HepG2 (cell line): Measurements from ENCODE around the gene CTSD. TPM values are rescaled to one million over a fixed set of nuclear protein-coding genes. Genes with fewer than 3 reads are reported as not detected.

Source experiments
- ATAC-seq: fragments of 200-7000 bp; cut with Tn5 transposase; 3 replicates; pipeline ENCODE4 v1.9.1; 2020; ENCODE audit warnings: mild to moderate bottlenecking, moderate library complexity
- BruUV-seq: library from RNA; stranded (reverse); fragments of 400-500 nt; replicated peaks from 2 replicates; lab custom pipeline; 2021; lab: Mats Ljungman, UMichigan
- CTCF ChIA-PET: fragments of 300-600 bp; formaldehyde crosslinking; extraction: SDS; loops from one replicate; lab custom pipeline; 2021; ENCODE audit warnings: low total read pairs, inconsistent platforms, low intra/inter-chr PET ratio; lab: Yijun Ruan, JAX
- POLR2A ChIA-PET: fragments of 350-600 bp; sonication (Branson Sonifier 250); formaldehyde crosslinking; loops from one replicate; lab custom pipeline; 2020; ENCODE audit warnings: antibody characterized with exemption, inconsistent platforms; lab: Yijun Ruan, JAX
- DNase-seq: peaks from one replicate; pipeline ENCODE4 v3.0.0-alpha.2; 2015; ENCODE audit warnings: low spot score
- FAIRE-seq: peaks from 3 replicates; lab custom pipeline; 2011; peaks lifted over from hg19 to GRCh38; lab: Jason Lieb, UNC
- H2AFZ ChIP-seq: one replicate; pipeline ENCODE4 v1.6.1; 2011; ENCODE audit warnings: low read length, inconsistent platforms
- H3K27ac ChIP-seq: fragments of 300-600 bp; 3 replicates; pipeline ENCODE4 v1.8.0; 2011; ENCODE audit warnings: mixed run types, mild to moderate bottlenecking, mixed read lengths, low read length, inconsistent platforms; ENCODE audit not compliant: insufficient read depth; ENCODE audit errors: extremely low read length
- H3K27me3 ChIP-seq, 2 experiments: fragments of 200-600 bp in 1 of 2; 2 replicates in 1 of 2; 3 replicates in 1 of 2; pipeline versions ENCODE4 v1.6.0 to v1.8.0; 2011; ENCODE audit warnings: low read length in 2 of 2, mild to moderate bottlenecking in 2 of 2, moderate library complexity in 2 of 2, inconsistent platforms in 1 of 2; ENCODE audit not compliant: insufficient read depth in 2 of 2, control insufficient read depth in 1 of 2
- H3K36me3 ChIP-seq, 2 experiments: fragments of 200-600 bp in 1 of 2; replicated peaks in 1 of 2; 2 replicates in 1 of 2; 3 replicates in 1 of 2; pipeline versions ENCODE4 v1.5.1 to v1.8.0; 2011; ENCODE audit warnings: low read length in 2 of 2, inconsistent platforms in 1 of 2; ENCODE audit not compliant: insufficient read depth in 2 of 2, control insufficient read depth in 1 of 2
- H3K4me1 ChIP-seq: 2 replicates; pipeline ENCODE4 v1.5.1; 2012; ENCODE audit warnings: low read length, inconsistent platforms; ENCODE audit not compliant: insufficient read depth
- H3K4me2 ChIP-seq: 2 replicates; pipeline ENCODE4 v1.6.0; 2011; ENCODE audit warnings: low read depth, low read length, inconsistent platforms
- H3K4me3 ChIP-seq, 3 experiments: fragments of 200-600 bp in 1 of 3; sonication (generic), shearing (Covaris generic) in 1 of 3; replicated peaks in 1 of 3; 2 replicates each; pipeline ENCODE4 v1.5.1; 2011 to 2016; ENCODE audit warnings: low read length in 3 of 3, inconsistent platforms in 2 of 3, low read depth in 2 of 3, mild to moderate bottlenecking in 2 of 3, control low read depth in 1 of 3, mixed read lengths in 1 of 3; ENCODE audit not compliant: insufficient read depth in 1 of 3
- H3K79me2 ChIP-seq: one replicate; pipeline ENCODE4 v1.6.1; 2011; ENCODE audit warnings: low read length, inconsistent platforms; ENCODE audit not compliant: insufficient read depth
- H3K9ac ChIP-seq: 2 replicates; pipeline ENCODE4 v1.6.0; 2011; ENCODE audit warnings: mild to moderate bottlenecking, low read depth, low read length, inconsistent platforms; ENCODE audit not compliant: insufficient read depth
- H3K9me3 ChIP-seq: 2 replicates; pipeline ENCODE4 v1.5.1; 2012; ENCODE audit warnings: mild to moderate bottlenecking, low read length
- H4K20me1 ChIP-seq: 2 replicates; pipeline ENCODE4 v1.6.0; 2011; ENCODE audit warnings: inconsistent platforms, mild to moderate bottlenecking, low read length, moderate library complexity; ENCODE audit not compliant: insufficient read depth
- FIP1L1 ChIP-seq: fragments of 200-400 bp; formaldehyde crosslinking; IDR thresholded peaks from 2 replicates; pipeline ENCODE4 v1.6.1; 2018; ENCODE audit warnings: low read depth, mild to moderate bottlenecking, low read length, moderate library complexity, borderline replicate concordance; ENCODE audit not compliant: insufficient read depth
- FOXK1 ChIP-seq: sonication (generic); formaldehyde crosslinking; IDR thresholded peaks from 2 replicates; pipeline ENCODE4 v1.4.0; 2020; ENCODE audit warnings: low read depth, missing genetic modification reagents, borderline replicate concordance
- FOXP1 ChIP-seq, 2 experiments: fragments of 450-650 bp in 1 of 2; IDR thresholded peaks; 2 replicates each; pipeline ENCODE4 v1.6.1; 2017 to 2018; ENCODE audit warnings: antibody characterized with exemption in 1 of 2
- MBNL3 ChIP-seq: fragments of 250-450 bp; sonication (Bioruptor Pico); conservative IDR thresholded peaks from 2 replicates; pipeline ENCODE4 v1.8.0; 2022; ENCODE audit warnings: mild to moderate bottlenecking, inconsistent platforms
- MTF2 ChIP-seq: sonication (generic); formaldehyde crosslinking; IDR thresholded peaks from 2 replicates; pipeline ENCODE4 v1.5.0; 2020; ENCODE audit warnings: missing genetic modification reagents, borderline replicate concordance
- NONO ChIP-seq, 2 experiments: fragments of 450-650 bp in 1 of 2; sonication (generic) in 1 of 2; formaldehyde crosslinking in 1 of 2; IDR thresholded peaks in 1 of 2; conservative IDR thresholded peaks in 1 of 2; 2 replicates each; pipeline versions ENCODE4 v1.6.1 to v1.8.0; 2017 to 2022; ENCODE audit warnings: mild to moderate bottlenecking in 1 of 2, missing genetic modification reagents in 1 of 2, moderate library complexity in 1 of 2
- RFX1 ChIP-seq: fragments of 450-650 bp; IDR thresholded peaks from 2 replicates; pipeline ENCODE4 v1.6.1; 2017
- RFX5 ChIP-seq: IDR thresholded peaks from 2 replicates; pipeline ENCODE4 v1.6.1; 2011; ENCODE audit warnings: low read depth, low read length, improper control_type of control experiment
- ZNF260 ChIP-seq: sonication (generic); formaldehyde crosslinking; IDR thresholded peaks from 2 replicates; pipeline ENCODE4 v1.4.0; 2020; ENCODE audit warnings: missing genetic modification reagents, low read depth, mild to moderate bottlenecking, borderline replicate concordance
- ZNF441 ChIP-seq: sonication (generic); formaldehyde crosslinking; IDR thresholded peaks from 2 replicates; pipeline ENCODE4 v1.7.0; 2021; ENCODE audit warnings: missing genetic modification reagents, borderline replicate concordance
- ZNF451 ChIP-seq: sonication (generic); formaldehyde crosslinking; IDR thresholded peaks from 2 replicates; pipeline ENCODE4 v1.5.0; 2020; ENCODE audit warnings: mild to moderate bottlenecking, missing genetic modification reagents
- ZNF484 ChIP-seq: sonication (generic); formaldehyde crosslinking; IDR thresholded peaks from 2 replicates; pipeline ENCODE4 v1.5.1; 2020; ENCODE audit warnings: mild to moderate bottlenecking, low read depth, missing genetic modification reagents, borderline replicate concordance
- ZNF773 ChIP-seq: sonication (generic); formaldehyde crosslinking; IDR thresholded peaks from 2 replicates; pipeline ENCODE4 v1.4.0; 2020; ENCODE audit warnings: missing genetic modification reagents, borderline replicate concordance
- WGBS: methylation state at CpG from one replicate; pipeline ENCODE4 v1.1.6; 2017; ENCODE audit warnings: low lambda C conversion rate; 5-methylcytosine and 5-hydroxymethylcytosine counted together
- in situ Hi-C: cut with HindIII; loops from 2 replicates; pipeline ENCODE4 v1.10.0; 2017; ENCODE audit warnings: low pct_unique_long_range_greater_than_20kb; ENCODE audit not compliant: extremely low pct_ligation_motif_present
- intact Hi-C: fragments of 100-400 bp; cut with micrococcal nuclease; formaldehyde crosslinking; loops from one replicate; pipeline ENCODE4 v1.10.0; 2022; ENCODE audit not compliant: unreplicated experiment
- polyA plus RNA-seq, 8 experiments: library from polyadenylated mRNA; depleted of rRNA in 3 of 8; stranded (reverse) in 7 of 8; unstranded in 1 of 8; fragments of >200 nt; fragmentation: Illumina TruSeq in 4 of 8; extraction: Trizol in 4 of 8; gene quantifications; 2 replicates each; pipeline versions ENCODE4 v1.2.1 to v1.2.3, GENCODE V29; 2011 to 2016; ENCODE audit warnings: low read depth in 4 of 8, missing spikeins in 1 of 8, mixed read lengths in 1 of 8; ENCODE audit not compliant: insufficient read depth in 1 of 8
- total RNA-seq, 5 experiments: library from RNA; depleted of rRNA; stranded (reverse); fragments of >200 nt; fragmentation: Illumina TruSeq; extraction: Trizol; gene quantifications; 2 replicates each; pipeline ENCODE4 v1.2.3, GENCODE V29; 2016; ENCODE audit warnings: low read depth in 1 of 5
- TF ChIP-seq, protein P1 (sequence below): sonication (generic); formaldehyde crosslinking; IDR thresholded peaks from 2 replicates; pipeline ENCODE4 v1.8.1; 2023; ENCODE audit warnings: missing genetic modification reagents, mild to moderate bottlenecking, borderline replicate concordance

CTSD gene
- total and polyA plus RNA-seq, 2 of the 13 experiments (the other 11 are each of a cell fraction or from before 2014, with no cell fraction given), result 143 to 230 TPM

DNA sequence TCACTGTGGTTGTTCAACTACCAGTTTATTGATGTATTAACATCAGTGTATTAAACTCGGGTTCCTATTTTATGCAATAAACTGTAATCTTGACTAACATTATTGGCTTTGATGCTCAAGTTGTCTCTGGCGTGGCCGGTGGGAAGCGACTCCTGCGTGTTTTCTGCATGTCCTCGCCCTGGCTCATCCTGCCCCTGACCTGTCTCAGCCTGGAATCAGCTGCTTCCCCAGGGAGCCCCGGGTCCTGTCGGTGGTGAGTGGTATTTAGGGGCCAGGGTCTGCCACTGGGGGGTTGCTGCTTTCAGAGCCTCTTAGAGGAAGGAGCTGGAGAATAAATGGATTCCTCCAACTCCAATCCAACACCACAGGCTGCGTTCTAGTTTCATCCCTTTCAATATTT lies 35.9 kb downstream of the CTSD start:
- Histone ChIP-seq H4K20me1 (no peaks in the 10 kb centered on the region), H3K36me3 (no peaks in the 10 kb centered on the region), H3K9ac (no peak overlapping the region), H3K27ac (no peak overlapping the region), H3K4me1 (no peaks in the 10 kb centered on the region), H3K27me3 (peaks cover 0 to 54% of the 10 kb centered on the region in 2 experiments; a peak in 4 of 5 replicates), H3K4me2 (no peak overlapping the region), H3K9me3 (no peaks in the 10 kb centered on the region), H2AFZ (no peak overlapping the region)
- intact Hi-C loops, result no loop called here
- ChIA-PET POLR2A (no interaction called here), CTCF (no interaction called here)
- WGBS, result 18% methylated on average over 9 of the region's 9 CpGs
- in situ Hi-C loops, result no loop called here
- DNase-seq (no peak), FAIRE-seq (no peak), ATAC-seq (no peak)
- BruUV-seq, result no TSS peak
- TF ChIP-seq ZNF451 (CRISPR knock-in tag), result no peak
- no peak for TF ChIP-seq MTF2 (CRISPR knock-in tag)
- TF ChIP-seq, protein P1, sequence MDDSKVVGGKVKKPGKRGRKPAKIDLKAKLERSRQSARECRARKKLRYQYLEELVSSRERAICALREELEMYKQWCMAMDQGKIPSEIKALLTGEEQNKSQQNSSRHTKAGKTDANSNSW, result no peak
- TF ChIP-seq FOXK1 (CRISPR knock-in tag), result no peak
- no peak for TF ChIP-seq NONO (IDR thresholded peaks at IDR 0.05)
- TF ChIP-seq NONO (CRISPR knock-in tag; conservative IDR thresholded peaks at IDR 0.05), result no peak
- TF ChIP-seq RFX5, result no peak
- TF ChIP-seq RFX1, result no peak
- TF ChIP-seq ZNF773 (CRISPR knock-in tag), result no peak
- no peak for TF ChIP-seq FIP1L1
- TF ChIP-seq FOXP1 (IDR thresholded peaks at IDR 0.05), result no peak
- no peak for TF ChIP-seq FOXP1 (CRISPR knock-in tag; IDR thresholded peaks at IDR 0.05)
- no peak for TF ChIP-seq MBNL3 (CRISPR knock-in tag)
- TF ChIP-seq ZNF484, result no peak
- TF ChIP-seq ZNF260 (CRISPR knock-in tag), result no peak
- no peak for TF ChIP-seq ZNF441 (CRISPR knock-in tag)
- TF ChIP-seq, all 625 proteins: peak for 0
- H3K79me2 ChIP-seq, result no peaks in the 10 kb centered on the region
- H3K4me3 ChIP-seq, result no peak overlapping the region
